ENCODE data around the gene TMEM167B. TPM values are rescaled to one million over a fixed set of nuclear protein-coding genes. Genes with fewer than 3 reads are reported as not detected.
A peak's percentile ranks its signal among the peaks of the same experiment; 100 is the strongest.

Gene TMEM167B
- total RNA-seq, 1 donor from 2014 or later: 20.1 TPM

- no peak overlapping the region for H3K4me3 ChIP-seq (ENCODE audit: low read depth, low read length)
- no peak for TF ChIP-seq CTCF (IDR thresholded peaks at IDR 0.05; ENCODE audit: insufficient read depth, low read length, poor library complexity, severe bottlenecking)
- peaks cover 22% of the 10 kb centered on the region for H3K27me3 ChIP-seq (ENCODE audit: control insufficient read depth, insufficient read depth, low read length)
- DNase-seq (ENCODE audit: low read depth): no peak
- no peaks in the 10 kb centered on the region for H3K36me3 ChIP-seq (ENCODE audit: control insufficient read depth, insufficient read depth, low read length)
Observed at GRCh38 chr1:109112056-109112651, 21.6 kb downstream of the TMEM167B start.

GRCh38 chr1:109112652-109113285 is 22.2 kb downstream of the TMEM167B start:
- Histone ChIP-seq H3K36me3 (ENCODE audit: control insufficient read depth, insufficient read depth, low read length) (no peaks in the 10 kb centered on the region), H3K4me3 (ENCODE audit: low read depth, low read length) (no peak overlapping the region)
- DNase-seq (ENCODE audit: low read depth): peak; percentile 68

GRCh38 chr1:109113590-109114341 is 23.2 kb downstream of the TMEM167B start, which contains the start of gene ELAPOR1:
ELAPOR1 (plus strand) TSS chr1:109114115; CDS start chr1:109114184, 69 bp downstream.
- H3K4me3 ChIP-seq (ENCODE audit: low read depth, low read length): no peak within 1 kb of the TSS
- H3K27me3 ChIP-seq (ENCODE audit: control insufficient read depth, insufficient read depth, low read length): peaks cover 22% of the 10 kb centered on the region
- no peak for DNase-seq (ENCODE audit: low read depth)
- no peak for TF ChIP-seq CTCF (IDR thresholded peaks at IDR 0.05; ENCODE audit: insufficient read depth, low read length, poor library complexity, severe bottlenecking)
- no peaks in the 10 kb centered on the region for H3K36me3 ChIP-seq (ENCODE audit: control insufficient read depth, insufficient read depth, low read length)

More at GRCh38 chr1:109112652-109113285, 22.2 kb downstream of the TMEM167B start:
- peak; percentile 99 for TF ChIP-seq CTCF (IDR thresholded peaks at IDR 0.05; ENCODE audit: insufficient read depth, low read length, poor library complexity, severe bottlenecking)
- H3K27me3 ChIP-seq (ENCODE audit: control insufficient read depth, insufficient read depth, low read length): peaks cover 22% of the 10 kb centered on the region

- no peak for DNase-seq (ENCODE audit: low read depth)
- H3K4me3 ChIP-seq (ENCODE audit: low read depth, low read length): no peak overlapping the region
- H3K27me3 ChIP-seq (ENCODE audit: control insufficient read depth, insufficient read depth, low read length): peaks cover 22% of the 10 kb centered on the region
- no peak for TF ChIP-seq CTCF (IDR thresholded peaks at IDR 0.05; ENCODE audit: insufficient read depth, low read length, poor library complexity, severe bottlenecking)
- no peaks in the 10 kb centered on the region for H3K36me3 ChIP-seq (ENCODE audit: control insufficient read depth, insufficient read depth, low read length)
Observed at GRCh38 chr1:109114342-109114674, 23.7 kb downstream of the TMEM167B start.

- DNase-seq (ENCODE audit: low read depth): no peak
- H3K4me3 ChIP-seq (ENCODE audit: low read depth, low read length): no peak overlapping the region
- H3K27me3 ChIP-seq (ENCODE audit: control insufficient read depth, insufficient read depth, low read length): peaks cover 20% of the 10 kb centered on the region
- no peak for TF ChIP-seq CTCF (IDR thresholded peaks at IDR 0.05; ENCODE audit: insufficient read depth, low read length, poor library complexity, severe bottlenecking)
- no peaks in the 10 kb centered on the region for H3K36me3 ChIP-seq (ENCODE audit: control insufficient read depth, insufficient read depth, low read length)
Observed at GRCh38 chr1:109115685-109116084, 25.1 kb downstream of the TMEM167B start.
